Immature natural killer cell (primary cell): ENCODE results near the gene TENM3. TPM values are rescaled to one million over a fixed set of nuclear protein-coding genes. Genes with fewer than 3 reads are reported as not detected.

Source experiments
- DNase-seq, 3 donors: peaks; one replicate each; pipeline ENCODE4 v3.0.0; 2022; ENCODE audit warnings: mixed read lengths in 1 of 3
- H3K27ac Mint-ChIP-seq, 6 donors: one replicate each; pipeline ENCODE4 v1.8.0; 2020; ENCODE audit warnings: mixed read lengths in 6 of 6, mild to moderate bottlenecking in 5 of 6, inconsistent platforms in 4 of 6, moderate library complexity in 3 of 6
- H3K27me3 Mint-ChIP-seq, 3 donors: one replicate each; pipeline ENCODE4 v1.8.0; 2020 to 2021; ENCODE audit warnings: low read depth in 3 of 3, mild to moderate bottlenecking in 3 of 3, mixed read lengths in 3 of 3, moderate library complexity in 3 of 3, inconsistent platforms in 1 of 3
- H3K36me3 Mint-ChIP-seq, 3 donors: one replicate each; pipeline ENCODE4 v1.8.0; 2020; ENCODE audit warnings: mixed read lengths in 3 of 3, inconsistent platforms in 2 of 3, mild to moderate bottlenecking in 2 of 3
- H3K4me1 Mint-ChIP-seq, 2 donors: one replicate each; pipeline ENCODE4 v1.8.0; 2020; ENCODE audit warnings: inconsistent platforms in 2 of 2, mild to moderate bottlenecking in 2 of 2, mixed read lengths in 2 of 2, moderate library complexity in 1 of 2
- H3K4me3 Mint-ChIP-seq, 5 donors: one replicate each; pipeline ENCODE4 v1.8.0; 2020; ENCODE audit warnings: mild to moderate bottlenecking in 5 of 5, mixed read lengths in 5 of 5, inconsistent platforms in 3 of 5, moderate library complexity in 3 of 5
- H3K9me3 Mint-ChIP-seq, 6 donors: one replicate each; pipeline ENCODE4 v1.8.0; 2020; ENCODE audit warnings: mild to moderate bottlenecking in 6 of 6, mixed read lengths in 6 of 6, inconsistent platforms in 4 of 6, moderate library complexity in 3 of 6
- polyA plus RNA-seq, 3 donors: library from polyadenylated mRNA; unstranded; fragments of 300-500 nt; fragmentation: Illumina TruSeq; gene quantifications; one replicate each; pipeline ENCODE4 v1.2.3, GENCODE V29; 2021

Gene TENM3
- polyA plus RNA-seq, 3 donors from 2014 or later, result not detected

- no peak for DNase-seq
- no peaks in the 10 kb centered on the region for H3K4me1 Mint-ChIP-seq
- H3K9me3 Mint-ChIP-seq, result no peaks in the 10 kb centered on the region
- H3K36me3 Mint-ChIP-seq, result no peaks in the 10 kb centered on the region
- H3K27me3 Mint-ChIP-seq, result peaks cover 0 to 2% (median 0%) of the 10 kb centered on the region in 3 donors
- no peak overlapping the region for H3K4me3 Mint-ChIP-seq
- no peak overlapping the region for H3K27ac Mint-ChIP-seq
Measured at GRCh38 chr4:182537031-182537795, 294.0 kb downstream of the TENM3 start.

GRCh38 chr4:182538031-182538430, 294.8 kb downstream of the TENM3 start:
- Mint-ChIP-seq H3K27ac (no peak overlapping the region), H3K9me3 (no peaks in the 10 kb centered on the region), H3K27me3 (peaks cover 0 to 2% (median 0%) of the 10 kb centered on the region in 3 donors), H3K36me3 (no peaks in the 10 kb centered on the region), H3K4me1 (no peaks in the 10 kb centered on the region), H3K4me3 (no peak overlapping the region)
- DNase-seq, result no peak

DNA sequence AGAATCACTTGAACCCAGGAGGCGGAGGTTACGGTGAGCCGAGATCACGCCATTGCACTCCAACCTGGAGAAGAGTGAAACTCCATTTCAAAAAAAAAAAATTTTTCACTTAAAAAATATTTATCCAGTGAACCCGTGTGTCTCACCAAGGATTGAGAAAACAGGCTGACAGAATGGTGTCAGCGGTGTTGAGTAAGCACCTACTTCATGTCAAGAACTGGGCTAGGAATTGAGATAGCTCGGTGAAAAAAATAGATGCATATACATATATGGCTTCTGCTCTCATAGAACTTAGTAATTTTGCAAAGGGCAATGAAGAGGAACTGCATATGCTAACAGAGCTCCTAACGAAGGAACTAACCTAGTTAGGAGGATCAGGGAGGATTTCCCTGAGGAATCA, 297.3 kb downstream of the TENM3 start:
- peaks cover 0 to 2% (median 2%) of the 10 kb centered on the region in 3 donors for H3K27me3 Mint-ChIP-seq
- H3K4me1 Mint-ChIP-seq, result no peaks in the 10 kb centered on the region
- no peak overlapping the region for H3K27ac Mint-ChIP-seq
- H3K36me3 Mint-ChIP-seq, result no peaks in the 10 kb centered on the region
- no peak for DNase-seq
- H3K9me3 Mint-ChIP-seq, result peaks cover 0 to 1% (median 0%) of the 10 kb centered on the region in 6 donors
- no peak overlapping the region for H3K4me3 Mint-ChIP-seq

DNA sequence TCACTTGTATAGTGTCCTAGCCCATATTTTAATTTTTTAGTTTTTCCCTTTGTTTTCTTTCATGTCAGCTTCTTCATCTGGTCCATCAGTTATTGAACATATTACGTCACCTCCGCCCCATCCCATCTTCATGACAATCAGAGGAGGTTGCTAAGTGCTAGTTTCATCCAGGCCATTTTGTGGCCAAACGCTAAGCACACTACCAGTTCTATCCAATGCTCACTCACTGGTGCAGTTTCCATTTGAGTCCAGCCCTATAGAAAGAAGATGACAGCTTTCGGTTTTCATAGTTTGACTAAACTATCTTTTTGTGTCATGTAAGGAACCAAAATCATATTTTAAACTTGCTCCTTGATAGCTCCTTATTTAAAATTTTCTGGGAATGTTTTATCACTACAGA, 304.2 kb downstream of the TENM3 start:
- peaks cover 0 to 5% (median 0%) of the 10 kb centered on the region in 3 donors for H3K36me3 Mint-ChIP-seq
- H3K4me1 Mint-ChIP-seq, result no peaks in the 10 kb centered on the region
- no peak overlapping the region for H3K27ac Mint-ChIP-seq
- peaks cover 0 to 4% (median 1%) of the 10 kb centered on the region in 3 donors for H3K27me3 Mint-ChIP-seq
- no peak overlapping the region for H3K4me3 Mint-ChIP-seq
- peaks cover 0 to 9% (median 0%) of the 10 kb centered on the region in 6 donors for H3K9me3 Mint-ChIP-seq
- no peak for DNase-seq

GRCh38 chr4:182548156-182548555, 305.0 kb downstream of the TENM3 start:
- Mint-ChIP-seq H3K4me3 (no peak overlapping the region), H3K27me3 (peaks cover 0 to 4% (median 1%) of the 10 kb centered on the region in 3 donors), H3K36me3 (peaks cover 0 to 5% (median 0%) of the 10 kb centered on the region in 3 donors), H3K4me1 (no peaks in the 10 kb centered on the region), H3K9me3 (peaks cover 0 to 11% (median 0%) of the 10 kb centered on the region in 6 donors), H3K27ac (no peak overlapping the region)
- DNase-seq, result no peak

DNA sequence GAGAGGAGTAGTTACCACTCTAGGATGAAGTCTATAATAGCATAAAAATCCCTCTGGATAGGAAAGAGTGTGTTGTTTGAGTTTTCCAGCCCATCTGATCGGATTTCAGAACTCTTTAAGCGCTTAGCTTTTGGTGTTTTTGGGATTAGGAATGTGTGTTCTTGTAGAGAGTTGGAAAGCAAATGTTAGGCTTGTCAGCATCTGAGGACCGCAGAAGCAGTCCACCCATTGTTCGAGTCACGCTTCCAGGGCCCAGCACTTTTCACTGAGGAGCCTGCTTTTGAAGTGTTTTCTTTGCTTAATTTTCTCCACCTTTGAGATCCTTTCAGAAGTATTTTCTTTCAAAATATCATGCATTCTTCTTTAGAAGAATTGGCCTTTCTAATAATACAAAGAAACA, 306.2 kb downstream of the TENM3 start:
- H3K36me3 Mint-ChIP-seq, result peaks cover 0 to 5% (median 0%) of the 10 kb centered on the region in 3 donors
- DNase-seq, result no peak
- H3K9me3 Mint-ChIP-seq, result peaks cover 0 to 11% (median 0%) of the 10 kb centered on the region in 6 donors
- H3K4me1 Mint-ChIP-seq, result no peaks in the 10 kb centered on the region
- H3K4me3 Mint-ChIP-seq, result no peak overlapping the region
- H3K27ac Mint-ChIP-seq, result no peak overlapping the region
- H3K27me3 Mint-ChIP-seq, result peaks cover 0 to 4% (median 1%) of the 10 kb centered on the region in 3 donors

- H3K27me3 Mint-ChIP-seq, result peaks cover 0 to 2% (median 1%) of the 10 kb centered on the region in 3 donors
- no peak overlapping the region for H3K4me3 Mint-ChIP-seq
- no peak overlapping the region for H3K27ac Mint-ChIP-seq
- peaks cover 0 to 5% (median 0%) of the 10 kb centered on the region in 6 donors for H3K9me3 Mint-ChIP-seq
- DNase-seq, result no peak
- no peaks in the 10 kb centered on the region for H3K36me3 Mint-ChIP-seq
- H3K4me1 Mint-ChIP-seq, result no peaks in the 10 kb centered on the region
Measured at GRCh38 chr4:182552948-182553347, 309.7 kb downstream of the TENM3 start.

DNA sequence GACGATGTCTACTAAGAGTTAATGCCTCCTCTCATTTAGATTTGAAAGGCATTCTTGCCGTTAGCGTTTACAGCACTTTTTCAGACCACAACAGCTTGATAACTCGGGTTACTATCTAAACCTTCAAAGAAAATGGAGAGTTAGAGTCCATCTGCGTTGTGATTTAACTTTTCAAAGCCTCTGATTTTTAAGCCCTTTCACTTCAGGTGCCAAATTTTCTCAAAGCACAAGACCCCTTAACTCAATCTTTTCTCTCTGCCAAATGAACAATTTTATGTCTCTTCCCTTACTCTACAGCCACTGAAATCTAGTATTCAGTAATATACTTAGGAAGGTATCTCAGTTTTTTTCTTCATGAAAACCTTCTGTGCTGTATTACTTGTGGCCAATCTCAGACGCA, 310.5 kb downstream of the TENM3 start:
- Mint-ChIP-seq H3K36me3 (no peaks in the 10 kb centered on the region), H3K9me3 (peaks cover 0 to 5% (median 0%) of the 10 kb centered on the region in 6 donors), H3K4me1 (no peaks in the 10 kb centered on the region), H3K27me3 (peaks cover 0 to 2% (median 1%) of the 10 kb centered on the region in 3 donors), H3K27ac (no peak overlapping the region), H3K4me3 (no peak overlapping the region)
- no peak for DNase-seq

GRCh38 chr4:182554736-182555135, 311.5 kb downstream of the TENM3 start:
- no peak for DNase-seq
- no peaks in the 10 kb centered on the region for H3K27me3 Mint-ChIP-seq
- H3K27ac Mint-ChIP-seq, result no peak overlapping the region
- H3K4me3 Mint-ChIP-seq, result no peak overlapping the region
- H3K36me3 Mint-ChIP-seq, result no peaks in the 10 kb centered on the region
- H3K9me3 Mint-ChIP-seq, result peaks cover 0 to 5% (median 0%) of the 10 kb centered on the region in 6 donors
- H3K4me1 Mint-ChIP-seq, result no peaks in the 10 kb centered on the region

DNA sequence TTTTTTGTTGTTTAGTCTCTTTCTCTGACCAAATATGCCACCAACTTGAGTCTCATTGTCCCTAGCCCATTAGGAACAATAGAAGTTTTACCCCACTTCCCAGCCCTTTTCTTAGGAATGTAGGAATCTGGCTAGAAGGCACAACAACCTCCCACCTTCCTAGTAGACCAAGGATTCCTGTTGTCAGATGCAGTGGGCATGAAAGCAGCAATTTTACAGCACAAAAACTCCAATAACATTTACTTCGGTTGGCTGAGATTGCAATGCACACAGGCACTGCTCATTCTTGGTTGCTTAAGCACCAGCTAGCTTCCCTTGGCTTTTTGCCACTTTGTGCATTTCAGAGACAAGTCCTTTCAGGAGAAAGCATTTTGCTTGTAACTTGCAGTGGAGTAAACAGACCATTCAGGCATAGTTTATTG, 312.8 kb downstream of the TENM3 start:
- H3K27ac Mint-ChIP-seq, result no peak overlapping the region
- no peak overlapping the region for H3K4me3 Mint-ChIP-seq
- DNase-seq, result no peak
- no peaks in the 10 kb centered on the region for H3K36me3 Mint-ChIP-seq
- no peaks in the 10 kb centered on the region for H3K4me1 Mint-ChIP-seq
- peaks cover 0 to 9% (median 0%) of the 10 kb centered on the region in 6 donors for H3K9me3 Mint-ChIP-seq
- no peaks in the 10 kb centered on the region for H3K27me3 Mint-ChIP-seq

DNA sequence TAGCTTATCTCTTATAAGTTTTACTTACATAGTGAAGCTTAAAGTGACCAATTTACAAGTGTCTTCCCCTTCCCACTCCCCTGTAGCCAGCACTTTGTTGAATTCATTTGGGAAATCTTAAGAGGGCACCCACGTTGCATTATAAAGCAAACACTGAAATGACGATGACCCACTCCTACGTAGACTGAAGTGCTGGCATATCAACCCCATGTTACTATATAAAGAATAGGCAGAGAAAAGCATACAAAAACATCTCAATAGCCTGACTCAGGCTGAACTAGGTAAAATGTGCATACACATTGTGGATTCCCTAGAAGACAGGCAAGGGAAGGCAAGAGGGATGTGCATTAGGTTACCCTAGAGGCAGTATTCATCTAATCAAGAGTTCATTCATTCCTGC, 313.4 kb downstream of the TENM3 start:
- H3K27me3 Mint-ChIP-seq, result no peaks in the 10 kb centered on the region

GRCh38 chr4:182560358-182560757, 317.2 kb downstream of the TENM3 start:
- peaks cover 0 to 7% (median 1%) of the 10 kb centered on the region in 6 donors for H3K9me3 Mint-ChIP-seq
- no peaks in the 10 kb centered on the region for H3K4me1 Mint-ChIP-seq
- H3K36me3 Mint-ChIP-seq, result no peaks in the 10 kb centered on the region
- H3K4me3 Mint-ChIP-seq, result no peak overlapping the region
- no peaks in the 10 kb centered on the region for H3K27me3 Mint-ChIP-seq
- DNase-seq, result no peak
- H3K27ac Mint-ChIP-seq, result no peak overlapping the region

More for the DNA sequence above, 313.4 kb downstream of the TENM3 start:
- Mint-ChIP-seq H3K27ac (no peak overlapping the region), H3K9me3 (peaks cover 0 to 9% (median 0%) of the 10 kb centered on the region in 6 donors), H3K36me3 (no peaks in the 10 kb centered on the region), H3K4me1 (no peaks in the 10 kb centered on the region), H3K4me3 (no peak overlapping the region)
- no peak for DNase-seq

DNA sequence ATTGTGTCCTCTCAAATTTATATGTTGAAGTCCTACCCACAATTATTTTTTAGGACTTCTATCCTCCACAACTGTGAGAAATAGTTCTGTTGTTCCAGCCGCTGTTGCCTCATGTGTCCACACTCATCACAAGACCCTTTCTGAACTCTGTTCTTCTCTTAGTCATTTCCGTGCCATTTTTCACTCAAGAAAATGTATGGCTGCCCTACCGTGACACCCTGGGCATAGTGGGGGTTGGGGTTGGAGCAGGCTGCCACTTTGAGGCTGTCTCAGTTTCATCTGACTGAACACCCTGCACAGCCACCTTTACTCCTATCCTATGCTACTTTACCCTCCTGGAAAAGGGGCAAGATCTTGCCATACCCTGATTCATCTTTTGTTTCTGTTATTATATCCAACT, 319.1 kb downstream of the TENM3 start:
- Mint-ChIP-seq H3K4me1 (no peaks in the 10 kb centered on the region), H3K9me3 (peaks cover 0 to 7% (median 2%) of the 10 kb centered on the region in 6 donors)

DNA sequence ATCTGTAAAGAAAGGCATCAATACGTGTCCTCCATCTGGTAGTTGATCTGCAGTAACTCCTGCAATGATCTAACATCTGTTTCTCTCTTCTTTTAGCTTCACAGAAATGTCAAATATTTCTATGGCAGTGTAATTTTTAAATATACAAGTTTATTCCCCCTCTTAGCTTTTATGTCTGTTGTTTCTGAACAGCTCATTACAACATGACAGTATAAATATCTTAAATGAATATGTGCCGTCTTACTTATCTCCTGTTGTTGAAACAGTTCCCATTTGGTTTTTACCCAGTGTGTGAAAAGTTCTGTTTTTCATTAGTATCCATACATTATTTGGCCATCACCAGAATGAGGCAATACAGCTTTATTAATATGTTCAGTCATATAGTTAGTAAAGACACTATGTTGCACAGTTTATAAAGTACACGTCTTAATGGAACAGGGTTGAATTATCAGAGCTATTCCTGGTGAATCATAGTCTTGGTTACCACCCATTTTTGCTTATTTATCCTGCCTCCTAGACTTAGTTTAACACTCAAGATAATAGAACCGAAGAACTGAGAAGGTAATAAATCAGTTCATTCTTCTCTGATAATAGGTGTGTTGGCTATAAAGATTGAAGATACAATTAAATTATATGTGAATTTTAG, 321.6 kb downstream of the TENM3 start:
- no peak overlapping the region for H3K27ac Mint-ChIP-seq
- H3K4me1 Mint-ChIP-seq, result no peaks in the 10 kb centered on the region
- H3K4me3 Mint-ChIP-seq, result no peak overlapping the region
- DNase-seq, result no peak
- peaks cover 0 to 3% (median 1%) of the 10 kb centered on the region in 3 donors for H3K27me3 Mint-ChIP-seq
- H3K9me3 Mint-ChIP-seq, result peaks cover 0 to 7% (median 2%) of the 10 kb centered on the region in 6 donors
- H3K36me3 Mint-ChIP-seq, result no peaks in the 10 kb centered on the region

More for the DNA sequence above, 319.1 kb downstream of the TENM3 start:
- no peak for DNase-seq
- Mint-ChIP-seq H3K27ac (no peak overlapping the region), H3K36me3 (no peaks in the 10 kb centered on the region), H3K4me3 (no peak overlapping the region), H3K27me3 (peaks cover 0 to 3% (median 0%) of the 10 kb centered on the region in 3 donors)
